Hepatocyte (in vitro differentiated cells): Measurements from ENCODE around the gene GMDS. TPM values are rescaled to one million over a fixed set of nuclear protein-coding genes. Genes with fewer than 3 reads are reported as not detected.

Experiments used
- DNase-seq: peaks from one replicate; pipeline ENCODE4 v3.0.0-alpha.2; 2016; ENCODE audit warnings: low spot score
- H2AFZ ChIP-seq: fragments of 200-600 bp; sonication (generic); 2 replicates; pipeline ENCODE4 v1.6.0; 2016; ENCODE audit warnings: antibody characterized with exemption, mild to moderate bottlenecking
- H3K27ac ChIP-seq: fragments of 200-600 bp; sonication (generic); 2 replicates; pipeline ENCODE4 v1.5.1; 2016; ENCODE audit warnings: mild to moderate bottlenecking
- H3K27me3 ChIP-seq: fragments of 200-600 bp; sonication (generic); 2 replicates; pipeline ENCODE4 v1.6.1; 2016
- H3K36me3 ChIP-seq: fragments of 200-600 bp; sonication (generic); replicated peaks from 2 replicates; pipeline ENCODE4 v1.5.1; 2016; ENCODE audit warnings: low read depth; ENCODE audit not compliant: insufficient read depth
- H3K4me1 ChIP-seq: fragments of 200-600 bp; sonication (generic); 2 replicates; pipeline ENCODE4 v1.5.1; 2016; ENCODE audit warnings: mild to moderate bottlenecking, moderate library complexity; ENCODE audit not compliant: insufficient read depth
- H3K4me2 ChIP-seq: fragments of 200-600 bp; sonication (generic); 2 replicates; pipeline ENCODE4 v1.6.0; 2016
- H3K4me3 ChIP-seq: fragments of 200-600 bp; sonication (generic); 2 replicates; pipeline ENCODE4 v1.5.1; 2016; ENCODE audit warnings: mild to moderate bottlenecking
- H3K79me2 ChIP-seq: fragments of 200-600 bp; sonication (generic); 2 replicates; pipeline ENCODE4 v1.6.0; 2017; ENCODE audit warnings: mild to moderate bottlenecking
- H3K9me2 ChIP-seq: fragments of 200-600 bp; sonication (generic); replicated peaks from 2 replicates; pipeline ENCODE4 v1.6.0; 2017; ENCODE audit warnings: mild to moderate bottlenecking; ENCODE audit not compliant: insufficient read depth
- H3K9me3 ChIP-seq: fragments of 200-600 bp; sonication (generic); 2 replicates; pipeline ENCODE4 v1.5.1; 2016; ENCODE audit warnings: low read depth, mild to moderate bottlenecking
- H4K20me1 ChIP-seq: fragments of 200-600 bp; sonication (generic); 2 replicates; pipeline ENCODE4 v1.6.0; 2016; ENCODE audit warnings: mild to moderate bottlenecking; ENCODE audit not compliant: insufficient read depth, poor library complexity, severe bottlenecking
- EZH2 ChIP-seq: fragments of 200-600 bp; sonication (generic); IDR thresholded peaks from 2 replicates; pipeline ENCODE4 v1.6.1; 2016; ENCODE audit warnings: antibody characterized with exemption, mild to moderate bottlenecking, borderline replicate concordance
- EZH2phosphoT487 ChIP-seq: fragments of 200-600 bp; sonication (generic); IDR thresholded peaks from one replicate; pipeline ENCODE4 v1.6.1; 2018; ENCODE audit warnings: antibody characterized with exemption, mild to moderate bottlenecking, low read depth, moderate library complexity; ENCODE audit not compliant: unreplicated experiment, severe bottlenecking
- WGBS: methylation state at CpG from one replicate; pipeline ENCODE4 v1.1.6; 2016; ENCODE audit warnings: low lambda C conversion rate; ENCODE audit errors: missing lambda C conversion rate; 5-methylcytosine and 5-hydroxymethylcytosine counted together
- polyA plus RNA-seq: library from polyadenylated mRNA; unstranded; fragments of >200 nt; fragmentation: Nextera tagmentation; extraction: Ambion mirVana; gene quantifications from 2 replicates; pipeline ENCODE4 v1.2.1, GENCODE V29; 2016
- total RNA-seq: library from RNA; depleted of rRNA; stranded (reverse); fragments of >200 nt; gene quantifications from 2 replicates; pipeline ENCODE4 v1.2.3, GENCODE V29; 2014
- TF ChIP-seq, protein P1 (sequence below): fragments of 200-600 bp; sonication (generic); IDR thresholded peaks from 2 replicates; pipeline ENCODE4 v1.5.1; 2016; ENCODE audit warnings: antibody characterized with exemption, mild to moderate bottlenecking; ENCODE audit not compliant: poor library complexity

Gene GMDS
- total and polyA plus RNA-seq, 2 experiments from 2014 or later = 20.7 to 32.6 TPM

DNA sequence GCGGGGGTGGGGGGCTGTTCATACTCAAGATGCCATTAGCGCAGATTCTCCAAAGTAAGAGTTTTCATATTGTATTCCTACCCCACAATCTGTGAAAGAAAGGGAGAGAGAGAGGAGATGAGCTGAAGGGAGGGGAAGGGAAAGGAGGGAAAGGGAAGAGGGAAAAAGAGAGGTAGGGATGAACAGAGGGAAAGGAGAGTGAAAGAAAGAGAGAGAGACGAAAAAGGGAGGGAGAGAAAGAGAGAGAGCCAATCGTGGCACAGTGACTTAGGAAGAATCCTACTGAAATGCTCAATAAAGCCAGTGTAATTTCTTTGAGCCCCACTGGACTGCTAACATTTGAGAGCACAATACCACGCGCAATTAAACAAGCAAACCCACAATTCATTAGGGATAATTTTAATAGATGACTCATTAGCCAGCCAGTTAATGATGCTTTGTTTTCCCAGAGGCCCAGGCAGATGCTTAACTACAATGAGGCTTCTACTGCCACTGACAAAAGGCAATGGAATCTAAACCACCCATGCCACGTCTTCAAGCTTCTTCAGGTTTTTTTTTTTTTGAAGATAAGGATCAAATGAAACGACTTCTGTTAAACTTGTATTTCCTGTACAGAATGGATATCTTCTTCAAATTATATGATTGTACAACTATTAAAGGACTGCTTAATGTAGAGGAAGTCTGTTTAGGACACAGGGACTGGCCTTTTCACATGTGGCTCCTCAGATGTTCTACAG is 328.9 kb downstream of the GMDS start:
- H3K4me1 ChIP-seq = no peaks in the 10 kb centered on the region
- H2AFZ ChIP-seq = no peak overlapping the region

DNA sequence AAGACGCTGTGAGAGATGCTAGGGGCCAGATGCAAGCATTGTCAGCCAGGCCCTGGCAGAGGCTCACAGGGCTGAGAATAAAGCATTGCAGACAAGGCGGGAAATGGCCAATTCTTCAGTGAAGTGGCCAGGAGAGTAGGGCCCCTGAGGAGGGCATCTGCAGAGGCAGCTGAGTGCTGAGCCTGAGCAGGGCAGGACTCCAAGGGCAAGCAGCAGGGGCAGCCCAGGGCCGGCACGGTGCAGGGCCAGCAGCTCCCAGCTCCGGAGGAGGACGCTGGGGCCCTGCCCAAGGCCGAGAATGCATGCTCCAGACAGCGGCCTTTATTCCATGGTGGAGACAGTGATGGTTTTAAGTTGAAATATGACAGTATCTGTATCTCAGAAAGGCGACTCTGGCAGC is 330.2 kb downstream of the GMDS start:
- Histone ChIP-seq H3K9me3 (no peaks in the 10 kb centered on the region), H2AFZ (no peak overlapping the region), H3K4me3 (no peak overlapping the region), H3K4me1 (no peaks in the 10 kb centered on the region), H3K36me3 (no peaks in the 10 kb centered on the region), H3K27me3 (no peaks in the 10 kb centered on the region), H3K79me2 (no peaks in the 10 kb centered on the region), H3K9me2 (no peaks in the 10 kb centered on the region), H3K27ac (no peak overlapping the region), H4K20me1 (no peaks in the 10 kb centered on the region), H3K4me2 (no peak overlapping the region)
- no peak for DNase-seq
- TF ChIP-seq EZH2phosphoT487 (no peak), EZH2 (no peak)
- TF ChIP-seq, protein P1, sequence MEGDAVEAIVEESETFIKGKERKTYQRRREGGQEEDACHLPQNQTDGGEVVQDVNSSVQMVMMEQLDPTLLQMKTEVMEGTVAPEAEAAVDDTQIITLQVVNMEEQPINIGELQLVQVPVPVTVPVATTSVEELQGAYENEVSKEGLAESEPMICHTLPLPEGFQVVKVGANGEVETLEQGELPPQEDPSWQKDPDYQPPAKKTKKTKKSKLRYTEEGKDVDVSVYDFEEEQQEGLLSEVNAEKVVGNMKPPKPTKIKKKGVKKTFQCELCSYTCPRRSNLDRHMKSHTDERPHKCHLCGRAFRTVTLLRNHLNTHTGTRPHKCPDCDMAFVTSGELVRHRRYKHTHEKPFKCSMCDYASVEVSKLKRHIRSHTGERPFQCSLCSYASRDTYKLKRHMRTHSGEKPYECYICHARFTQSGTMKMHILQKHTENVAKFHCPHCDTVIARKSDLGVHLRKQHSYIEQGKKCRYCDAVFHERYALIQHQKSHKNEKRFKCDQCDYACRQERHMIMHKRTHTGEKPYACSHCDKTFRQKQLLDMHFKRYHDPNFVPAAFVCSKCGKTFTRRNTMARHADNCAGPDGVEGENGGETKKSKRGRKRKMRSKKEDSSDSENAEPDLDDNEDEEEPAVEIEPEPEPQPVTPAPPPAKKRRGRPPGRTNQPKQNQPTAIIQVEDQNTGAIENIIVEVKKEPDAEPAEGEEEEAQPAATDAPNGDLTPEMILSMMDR = no peak
- WGBS = 93% methylated on average over 9 of the region's 9 CpGs

More for the DNA sequence above, 328.9 kb downstream of the GMDS start:
- TF ChIP-seq EZH2phosphoT487 = no peak
- TF ChIP-seq EZH2 = no peak
- TF ChIP-seq, protein P1 = no peak
- Histone ChIP-seq H3K27me3 (no peaks in the 10 kb centered on the region), H3K27ac (peak overlapping the region; percentile 14), H3K4me3 (no peak overlapping the region), H4K20me1 (no peaks in the 10 kb centered on the region), H3K9me3 (no peaks in the 10 kb centered on the region), H3K9me2 (no peaks in the 10 kb centered on the region), H3K4me2 (no peak overlapping the region), H3K79me2 (no peaks in the 10 kb centered on the region), H3K36me3 (no peaks in the 10 kb centered on the region)
- 85% methylated on average over 8 of the region's 8 CpGs for WGBS
- DNase-seq = no peak

DNA sequence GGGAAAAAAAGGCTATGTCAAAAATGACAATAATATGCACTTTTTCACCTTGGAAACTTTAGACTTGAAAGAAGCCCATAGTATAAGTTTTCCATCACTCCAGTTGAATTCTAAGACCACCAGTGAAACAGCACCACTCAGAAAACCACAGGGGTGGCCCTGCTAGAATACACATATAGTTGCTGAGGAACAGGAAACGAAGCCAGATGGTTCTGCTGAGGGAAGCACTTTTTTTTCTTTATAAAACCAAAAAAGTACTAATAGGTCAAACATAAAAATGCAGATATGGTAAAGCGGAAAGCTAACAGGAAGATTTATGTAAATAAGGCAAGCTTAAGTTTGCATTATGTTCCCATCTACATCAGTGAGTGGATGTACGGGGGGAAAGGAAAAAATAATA is 331.8 kb downstream of the GMDS start:
- H2AFZ ChIP-seq = no peak overlapping the region
- no peaks in the 10 kb centered on the region for H3K27me3 ChIP-seq
- H3K36me3 ChIP-seq = no peaks in the 10 kb centered on the region
- no peak overlapping the region for H3K4me2 ChIP-seq
- H3K4me1 ChIP-seq = no peaks in the 10 kb centered on the region
- H3K27ac ChIP-seq = no peak overlapping the region
- no peak for TF ChIP-seq EZH2phosphoT487
- TF ChIP-seq EZH2 = no peak
- TF ChIP-seq, protein P1 = no peak
- WGBS = 70% methylated on average over 3 of the region's 3 CpGs
- no peaks in the 10 kb centered on the region for H3K9me3 ChIP-seq
- no peak for DNase-seq
- H3K9me2 ChIP-seq = no peaks in the 10 kb centered on the region
- no peaks in the 10 kb centered on the region for H3K79me2 ChIP-seq
- no peaks in the 10 kb centered on the region for H4K20me1 ChIP-seq
- H3K4me3 ChIP-seq = no peak overlapping the region

DNA sequence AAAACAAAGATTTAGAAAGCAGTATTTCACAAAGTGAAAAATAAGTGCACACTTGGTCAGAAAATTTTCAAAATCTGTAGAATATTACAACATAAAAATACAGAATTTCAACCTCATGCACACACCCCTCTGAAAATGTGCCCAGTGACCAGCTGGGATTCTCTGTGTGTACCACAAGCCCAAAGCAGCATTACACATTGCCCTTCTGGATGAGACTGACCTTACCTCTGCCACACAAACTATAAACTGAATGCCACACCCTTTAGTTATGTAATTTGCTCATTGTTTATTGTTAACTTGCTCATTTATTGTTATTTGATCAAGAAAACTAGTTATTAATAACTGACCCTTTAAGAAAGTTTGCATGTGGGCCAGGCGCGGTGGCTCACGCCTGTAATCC is 332.7 kb downstream of the GMDS start:
- no peak for DNase-seq
- Histone ChIP-seq H3K36me3 (no peaks in the 10 kb centered on the region), H3K9me2 (no peaks in the 10 kb centered on the region), H3K27ac (no peak overlapping the region), H3K4me2 (no peak overlapping the region), H3K4me3 (no peak overlapping the region), H3K9me3 (no peaks in the 10 kb centered on the region), H3K79me2 (no peaks in the 10 kb centered on the region), H3K27me3 (no peaks in the 10 kb centered on the region), H3K4me1 (no peaks in the 10 kb centered on the region), H2AFZ (no peak overlapping the region), H4K20me1 (no peaks in the 10 kb centered on the region)
- TF ChIP-seq EZH2 = no peak
- TF ChIP-seq EZH2phosphoT487 = no peak
- TF ChIP-seq, protein P1 = no peak
- 96% methylated on average over 3 of the region's 3 CpGs for WGBS
